GM10266 (cell line): Measurements from ENCODE around the gene DRC7.
"Not testable (repeated sequence)": the region's sequence is repeated elsewhere in the genome, so short reads cannot be mapped to it uniquely, and the experiment has no call there.

ENCODE experiments used
- DNase-seq: peaks from one replicate; pipeline ENCODE4 v3.0.0; 2012; ENCODE audit errors: extremely low spot score
- CTCF ChIP-seq: IDR thresholded peaks from 2 replicates; pipeline ENCODE4 v1.5.1; 2012; ENCODE audit warnings: mild to moderate bottlenecking, low read depth; ENCODE audit not compliant: control insufficient read depth, insufficient read depth; ENCODE audit errors: missing control alignments

DRC7 gene

GRCh38 chr16:57725976-57726375 lies 31.4 kb downstream of the DRC7 start:
- TF ChIP-seq CTCF: no peak
- DNase-seq: no peak

- no peak for DNase-seq
- TF ChIP-seq CTCF: no peak
These were observed 31.9 kb downstream of the DRC7 start for GRCh38 chr16:57726433-57726947.

- DNase-seq: no peak
- no peak for TF ChIP-seq CTCF
These were observed 33.0 kb downstream of the DRC7 start for GRCh38 chr16:57727610-57728009.

GRCh38 chr16:57728336-57729181 lies 34.0 kb downstream of the DRC7 start:
- TF ChIP-seq CTCF: no peak
- DNase-seq: no peak

- TF ChIP-seq CTCF: no peak
- no peak for DNase-seq
These were observed 34.5 kb downstream of the DRC7 start for GRCh38 chr16:57729182-57729484.

- not testable (repeated sequence) for DNase-seq
These were observed 35.2 kb downstream of the DRC7 start for GRCh38 chr16:57729852-57730251.

- no peak for DNase-seq
These were observed 36.4 kb downstream of the DRC7 start for GRCh38 chr16:57730771-57731730.

More at GRCh38 chr16:57730771-57731730, 36.4 kb downstream of the DRC7 start:
- TF ChIP-seq CTCF: no peak
